SK-N-SH treated with all-trans-retinoic acid at 6 μM for 48 hours (cell line): Measurements from ENCODE around the gene SBK1.

ENCODE experiments used
- ATAC-seq: fragments of 200-7000 bp; cut with Tn5 transposase; 3 replicates; pipeline ENCODE4 v1.9.1; 2020; ENCODE audit warnings: mild to moderate bottlenecking, moderate library complexity
- ARNTL ChIP-seq: fragments of 450-650 bp; formaldehyde crosslinking; IDR thresholded peaks from 2 replicates; pipeline ENCODE4 v1.5.0; 2020; ENCODE audit warnings: low read depth, mild to moderate bottlenecking, moderate library complexity, borderline replicate concordance
- BACH2 ChIP-seq: fragments of 250-450 bp; sonication (Bioruptor Pico); IDR thresholded peaks from 2 replicates; pipeline ENCODE4 v1.9.0; 2021; ENCODE audit warnings: mild to moderate bottlenecking, borderline replicate concordance
- CREB5 ChIP-seq: fragments of 250-450 bp; sonication (Bioruptor Pico); IDR thresholded peaks from 2 replicates; pipeline ENCODE4 v1.5.1; 2020; ENCODE audit warnings: low read depth, mild to moderate bottlenecking, moderate library complexity
- CSDC2 ChIP-seq: fragments of 250-450 bp; sonication (Bioruptor Pico); IDR thresholded peaks from 2 replicates; pipeline ENCODE4 v1.5.0; 2020; ENCODE audit warnings: mild to moderate bottlenecking, moderate library complexity
- CSRNP3 ChIP-seq: fragments of 250-450 bp; sonication (Bioruptor Pico); IDR thresholded peaks from 2 replicates; pipeline ENCODE4 v1.5.1; 2021; ENCODE audit warnings: mild to moderate bottlenecking, moderate library complexity
- ESRRG ChIP-seq: fragments of 250-450 bp; sonication (Bioruptor Pico); IDR thresholded peaks from 2 replicates; pipeline ENCODE4 v1.6.1; 2021; ENCODE audit warnings: mild to moderate bottlenecking
- GLIS3 ChIP-seq: fragments of 250-450 bp; sonication (Bioruptor Pico); IDR thresholded peaks from 2 replicates; pipeline ENCODE4 v1.5.0; 2020; ENCODE audit warnings: mild to moderate bottlenecking, moderate library complexity
- ISL1 ChIP-seq: fragments of 250-450 bp; sonication (Bioruptor Pico); IDR thresholded peaks from 2 replicates; pipeline ENCODE4 v2.1.2; 2022; ENCODE audit warnings: mild to moderate bottlenecking, moderate library complexity
- OSR1 ChIP-seq: fragments of 250-450 bp; sonication (Bioruptor Pico); IDR thresholded peaks from 2 replicates; pipeline ENCODE4 v1.8.0; 2022; ENCODE audit warnings: moderate library complexity, mild to moderate bottlenecking, inconsistent platforms
- PATZ1 ChIP-seq: fragments of 250-450 bp; sonication (Bioruptor Pico); IDR thresholded peaks from 2 replicates; pipeline ENCODE4 v1.8.0; 2020; ENCODE audit warnings: mild to moderate bottlenecking, moderate library complexity, borderline replicate concordance
- POU6F1 ChIP-seq: fragments of 250-450 bp; sonication (Bioruptor Pico); IDR thresholded peaks from 2 replicates; pipeline ENCODE4 v1.8.0; 2021; ENCODE audit warnings: low read depth, mild to moderate bottlenecking, moderate library complexity, borderline replicate concordance
- PPARA ChIP-seq: fragments of 250-450 bp; sonication (Bioruptor Pico); IDR thresholded peaks from 2 replicates; pipeline ENCODE4 v1.5.0; 2020; ENCODE audit warnings: mild to moderate bottlenecking, borderline replicate concordance
- RARB ChIP-seq: fragments of 250-450 bp; sonication (Bioruptor Pico); IDR thresholded peaks from 2 replicates; pipeline ENCODE4 v1.8.0; 2021; ENCODE audit warnings: mild to moderate bottlenecking, moderate library complexity
- SNAI2 ChIP-seq: fragments of 250-450 bp; sonication (Bioruptor Pico); IDR thresholded peaks from 2 replicates; pipeline ENCODE4 v1.5.0; 2020; ENCODE audit warnings: mild to moderate bottlenecking, moderate library complexity
- TCF4 ChIP-seq: fragments of 250-450 bp; sonication (Bioruptor Pico); IDR thresholded peaks from 2 replicates; pipeline ENCODE4 v1.8.0; 2021; ENCODE audit warnings: mild to moderate bottlenecking, moderate library complexity, borderline replicate concordance
- TOX ChIP-seq: fragments of 250-450 bp; sonication (Bioruptor Pico); IDR thresholded peaks from 2 replicates; pipeline ENCODE4 v1.8.0; 2021; ENCODE audit warnings: mild to moderate bottlenecking, moderate library complexity, borderline replicate concordance
- TSHZ2 ChIP-seq: fragments of 250-450 bp; sonication (Bioruptor Pico); IDR thresholded peaks from 2 replicates; pipeline ENCODE4 v1.5.0; 2020; ENCODE audit warnings: mild to moderate bottlenecking, moderate library complexity
- ZC3H10 ChIP-seq: fragments of 250-450 bp; sonication (Bioruptor Pico); IDR thresholded peaks from 2 replicates; pipeline ENCODE4 v1.5.1; 2021; ENCODE audit warnings: mild to moderate bottlenecking, moderate library complexity
- ZFP3 ChIP-seq: fragments of 250-450 bp; sonication (Bioruptor Pico); IDR thresholded peaks from 2 replicates; pipeline ENCODE4 v1.5.0; 2020; ENCODE audit warnings: mild to moderate bottlenecking, moderate library complexity
- ZNF565 ChIP-seq: fragments of 450-650 bp; formaldehyde crosslinking; conservative IDR thresholded peaks from 2 replicates; pipeline ENCODE4 v1.5.0; 2020; ENCODE audit warnings: low read depth, mild to moderate bottlenecking, moderate library complexity
- ZNF70 ChIP-seq: fragments of 450-650 bp; formaldehyde crosslinking; IDR thresholded peaks from 2 replicates; pipeline ENCODE4 v1.5.0; 2020; ENCODE audit warnings: mild to moderate bottlenecking, moderate library complexity
- ZNF8 ChIP-seq: fragments of 450-650 bp; formaldehyde crosslinking; IDR thresholded peaks from 2 replicates; pipeline ENCODE4 v1.5.0; 2020; ENCODE audit warnings: mild to moderate bottlenecking, moderate library complexity

The SBK1 gene

GRCh38 chr16:28283173-28283572 lies 9.2 kb upstream of the SBK1 start:
- TF ChIP-seq CSDC2 (CRISPR knock-in tag) (no peak), ZFP3 (CRISPR knock-in tag) (no peak), TOX (CRISPR knock-in tag) (no peak), SNAI2 (CRISPR knock-in tag) (no peak), TCF4 (no peak), OSR1 (CRISPR knock-in tag) (no peak), PPARA (CRISPR knock-in tag) (no peak), CREB5 (CRISPR knock-in tag) (no peak), TSHZ2 (CRISPR knock-in tag) (no peak), ZNF70 (CRISPR knock-in tag) (no peak), ZNF565 (CRISPR knock-in tag) (no peak), ZNF8 (CRISPR knock-in tag) (no peak), BACH2 (CRISPR knock-in tag) (no peak), GLIS3 (CRISPR knock-in tag) (no peak), PATZ1 (CRISPR knock-in tag) (no peak), ZC3H10 (CRISPR knock-in tag) (no peak), ESRRG (no peak), ISL1 (CRISPR knock-in tag) (no peak), ARNTL (CRISPR knock-in tag) (no peak)
- ATAC-seq, result no peak

- ATAC-seq, result peak; percentile 44; the same call in 2 of the 3 replicates
- TF ChIP-seq PPARA (CRISPR knock-in tag) (no peak), CSRNP3 (CRISPR knock-in tag) (no peak), ZC3H10 (CRISPR knock-in tag) (no peak), SNAI2 (CRISPR knock-in tag) (no peak), ZNF8 (CRISPR knock-in tag) (no peak), ESRRG (no peak), PATZ1 (CRISPR knock-in tag) (no peak), CREB5 (CRISPR knock-in tag) (no peak), ARNTL (CRISPR knock-in tag) (no peak), TSHZ2 (CRISPR knock-in tag) (no peak), RARB (CRISPR knock-in tag) (no peak), ZNF70 (CRISPR knock-in tag) (no peak), ZNF565 (CRISPR knock-in tag) (no peak), TOX (CRISPR knock-in tag) (no peak), POU6F1 (no peak), BACH2 (CRISPR knock-in tag) (no peak), CSDC2 (CRISPR knock-in tag) (no peak)
Measured at GRCh38 chr16:28283798-28284577, 8.3 kb upstream of the SBK1 start.
